Measurements from ENCODE around the gene TNRC6B. TPM values are rescaled to one million over a fixed set of nuclear protein-coding genes. Genes with fewer than 3 reads are reported as not detected.

TNRC6B gene
- total and polyA plus RNA-seq, 2 of the 13 experiments (the other 11 are each of a cell fraction or from before 2014, with no cell fraction given), result 8.9 to 13.2 TPM

- Histone ChIP-seq H4K20me1 (ENCODE audit: insufficient read depth, low read length) (peaks cover 4% of the 10 kb centered on the region; the same call in 1 of the 2 replicates), H3K4me3 (replicated peaks in 1 of 3; ENCODE audit: insufficient read depth in 1 of 3, low read depth in 2 of 3, low read length in 3 of 3) (no peak overlapping the region), H2AFZ (ENCODE audit: low read length) (no peak overlapping the region), H3K4me1 (ENCODE audit: insufficient read depth, low read length) (no peaks in the 10 kb centered on the region), H3K36me3 (replicated peaks in 1 of 2; ENCODE audit: control insufficient read depth in 1 of 2, insufficient read depth in 2 of 2, low read length in 2 of 2) (peaks cover 5 to 11% of the 10 kb centered on the region in 2 experiments; a peak in 3 of 5 replicates), H3K27ac (ENCODE audit: extremely low read length, insufficient read depth, low read length) (no peak overlapping the region), H3K79me2 (ENCODE audit: insufficient read depth, low read length) (peaks cover 33% of the 10 kb centered on the region), H3K9me3 (ENCODE audit: low read length) (no peaks in the 10 kb centered on the region), H3K9ac (ENCODE audit: insufficient read depth, low read depth, low read length) (no peak overlapping the region), H3K27me3 (ENCODE audit: control insufficient read depth in 1 of 2, insufficient read depth in 2 of 2, low read length in 2 of 2) (no peaks in the 10 kb centered on the region), H3K4me2 (ENCODE audit: low read depth, low read length) (no peak overlapping the region)
- no TSS peak for BruUV-seq (replicated peaks)
- FAIRE-seq, result no peak
- ATAC-seq, result no peak
- POLR2A ChIA-PET, result no interaction called here
- intact Hi-C loops (cut with micrococcal nuclease; ENCODE audit: unreplicated experiment), result no loop called here
- CTCF ChIA-PET (ENCODE audit: low intra/inter-chr PET ratio, low total read pairs), result no interaction called here
- no peak for DNase-seq (ENCODE audit: low spot score)
- in situ Hi-C loops (cut with HindIII; ENCODE audit: extremely low pct_ligation_motif_present, low pct_unique_long_range_greater_than_20kb), result no loop called here
- no peak for TF ChIP-seq ERF (CRISPR knock-in tag; IDR thresholded peaks at IDR 0.05)
- TF ChIP-seq BORCS8-MEF2B (CRISPR knock-in tag; IDR thresholded peaks at IDR 0.05), result no peak
- TF ChIP-seq RCOR2 (CRISPR knock-in tag; IDR thresholded peaks at IDR 0.05), result no peak
- TF ChIP-seq, protein P1, sequence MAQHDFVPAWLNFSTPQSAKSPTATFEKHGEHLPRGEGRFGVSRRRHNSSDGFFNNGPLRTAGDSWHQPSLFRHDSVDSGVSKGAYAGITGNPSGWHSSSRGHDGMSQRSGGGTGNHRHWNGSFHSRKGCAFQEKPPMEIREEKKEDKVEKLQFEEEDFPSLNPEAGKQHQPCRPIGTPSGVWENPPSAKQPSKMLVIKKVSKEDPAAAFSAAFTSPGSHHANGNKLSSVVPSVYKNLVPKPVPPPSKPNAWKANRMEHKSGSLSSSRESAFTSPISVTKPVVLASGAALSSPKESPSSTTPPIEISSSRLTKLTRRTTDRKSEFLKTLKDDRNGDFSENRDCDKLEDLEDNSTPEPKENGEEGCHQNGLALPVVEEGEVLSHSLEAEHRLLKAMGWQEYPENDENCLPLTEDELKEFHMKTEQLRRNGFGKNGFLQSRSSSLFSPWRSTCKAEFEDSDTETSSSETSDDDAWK (CRISPR knock-in tag; IDR thresholded peaks at IDR 0.05), result no peak
- TF ChIP-seq ZNF790 (CRISPR knock-in tag; IDR thresholded peaks at IDR 0.05; ENCODE audit: borderline replicate concordance), result no peak
- TF ChIP-seq ZNF224 (CRISPR knock-in tag; IDR thresholded peaks at IDR 0.05), result no peak
- no peak for TF ChIP-seq TAF15 (IDR thresholded peaks at IDR 0.05; ENCODE audit: low read depth, low read length, poor library complexity, severe bottlenecking)
- no peak for TF ChIP-seq HMGA1 (CRISPR knock-in tag; conservative IDR thresholded peaks at IDR 0.05)
- no peak for TF ChIP-seq ATM (IDR thresholded peaks at IDR 0.05; ENCODE audit: borderline replicate concordance)
- no peak for TF ChIP-seq HCFC1 (IDR thresholded peaks at IDR 0.05; ENCODE audit: low read depth, low read length)
- no peak for TF ChIP-seq SSRP1 (CRISPR knock-in tag; IDR thresholded peaks at IDR 0.05)
- TF ChIP-seq ZBTB10 (CRISPR knock-in tag; IDR thresholded peaks at IDR 0.05; ENCODE audit: borderline replicate concordance), result no peak
- TF ChIP-seq, protein P2, sequence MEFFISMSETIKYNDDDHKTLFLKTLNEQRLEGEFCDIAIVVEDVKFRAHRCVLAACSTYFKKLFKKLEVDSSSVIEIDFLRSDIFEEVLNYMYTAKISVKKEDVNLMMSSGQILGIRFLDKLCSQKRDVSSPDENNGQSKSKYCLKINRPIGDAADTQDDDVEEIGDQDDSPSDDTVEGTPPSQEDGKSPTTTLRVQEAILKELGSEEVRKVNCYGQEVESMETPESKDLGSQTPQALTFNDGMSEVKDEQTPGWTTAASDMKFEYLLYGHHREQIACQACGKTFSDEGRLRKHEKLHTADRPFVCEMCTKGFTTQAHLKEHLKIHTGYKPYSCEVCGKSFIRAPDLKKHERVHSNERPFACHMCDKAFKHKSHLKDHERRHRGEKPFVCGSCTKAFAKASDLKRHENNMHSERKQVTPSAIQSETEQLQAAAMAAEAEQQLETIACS (CRISPR knock-in tag; IDR thresholded peaks at IDR 0.05), result no peak
- no peak for TF ChIP-seq NONO (IDR thresholded peaks at IDR 0.05)
- TF ChIP-seq NONO (CRISPR knock-in tag; conservative IDR thresholded peaks at IDR 0.05), result no peak
- 92% methylated on average over 15 of the region's 15 CpGs for WGBS (ENCODE audit: low lambda C conversion rate)
These were observed 54.9 kb downstream of the TNRC6B start for GRCh38 chr22:40232624-40233023.
